ENCODE measurements around the gene OR4C6.

GRCh38 chr11:55658031-55658573 is 3.9 kb upstream of the OR4C6 start:
- TF ChIP-seq POLR2A (IDR thresholded peaks at IDR 0.05; ENCODE audit: low read depth, low read length), result no peak
- no peak for TF ChIP-seq POLR2AphosphoS5 (IDR thresholded peaks at IDR 0.05; ENCODE audit: low read depth, low read length)
- TF ChIP-seq PAX5 (IDR thresholded peaks at IDR 0.05; ENCODE audit: insufficient read depth, low read length, severe bottlenecking), result no peak
- no peak for TF ChIP-seq TAF1 (IDR thresholded peaks at IDR 0.05; ENCODE audit: low read depth, low read length)
- peak; percentile 96 for TF ChIP-seq SPI1 (IDR thresholded peaks at IDR 0.05; ENCODE audit: low read depth, low read length)
- no peak for TF ChIP-seq POU2F2 (IDR thresholded peaks at IDR 0.05; ENCODE audit: low read depth, low read length)

Data from GM12891 (cell line).